Esophagus squamous epithelium (tissue), 4 donors: ENCODE measurements around the gene ENOSF1.

Source experiments
- POLR2A ChIP-seq, 4 donors: fragments of 450-650 bp; IDR thresholded peaks; one replicate each; pipeline ENCODE4 v1.6.1; 2017; ENCODE audit warnings: antibody characterized with exemption in 4 of 4, mild to moderate bottlenecking in 4 of 4, moderate library complexity in 3 of 4
- TF ChIP-seq, protein P1 (sequence below), 6 experiments: fragments of 450-650 bp in 4 of 6; fragments of 200-600 bp in 2 of 6; sonication (generic) in 2 of 6; IDR thresholded peaks; one replicate each; pipeline ENCODE4 v1.5.1; 2016 to 2019; ENCODE audit warnings: antibody characterized with exemption in 6 of 6, mild to moderate bottlenecking in 4 of 6, moderate library complexity in 4 of 6

DNA sequence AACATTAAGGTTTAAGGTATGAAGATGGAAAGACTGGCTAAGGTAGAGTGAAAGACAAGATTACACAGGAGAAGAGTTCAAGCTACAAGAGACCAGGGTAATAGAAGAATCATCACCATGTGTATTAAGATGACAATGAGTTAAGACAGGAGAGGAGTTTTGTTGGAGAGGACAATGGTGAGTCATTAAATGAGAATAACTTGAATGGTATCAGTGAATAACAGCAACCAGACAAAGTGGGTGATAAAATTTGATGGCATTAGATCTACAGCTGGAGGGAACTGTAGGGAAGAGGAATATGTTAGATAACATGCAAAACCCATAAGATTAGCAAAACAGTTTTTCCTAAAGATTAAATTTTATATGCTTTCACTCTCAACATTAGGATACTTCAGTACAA is 18.8 kb upstream of the ENOSF1 start:
- TF ChIP-seq, protein P1, sequence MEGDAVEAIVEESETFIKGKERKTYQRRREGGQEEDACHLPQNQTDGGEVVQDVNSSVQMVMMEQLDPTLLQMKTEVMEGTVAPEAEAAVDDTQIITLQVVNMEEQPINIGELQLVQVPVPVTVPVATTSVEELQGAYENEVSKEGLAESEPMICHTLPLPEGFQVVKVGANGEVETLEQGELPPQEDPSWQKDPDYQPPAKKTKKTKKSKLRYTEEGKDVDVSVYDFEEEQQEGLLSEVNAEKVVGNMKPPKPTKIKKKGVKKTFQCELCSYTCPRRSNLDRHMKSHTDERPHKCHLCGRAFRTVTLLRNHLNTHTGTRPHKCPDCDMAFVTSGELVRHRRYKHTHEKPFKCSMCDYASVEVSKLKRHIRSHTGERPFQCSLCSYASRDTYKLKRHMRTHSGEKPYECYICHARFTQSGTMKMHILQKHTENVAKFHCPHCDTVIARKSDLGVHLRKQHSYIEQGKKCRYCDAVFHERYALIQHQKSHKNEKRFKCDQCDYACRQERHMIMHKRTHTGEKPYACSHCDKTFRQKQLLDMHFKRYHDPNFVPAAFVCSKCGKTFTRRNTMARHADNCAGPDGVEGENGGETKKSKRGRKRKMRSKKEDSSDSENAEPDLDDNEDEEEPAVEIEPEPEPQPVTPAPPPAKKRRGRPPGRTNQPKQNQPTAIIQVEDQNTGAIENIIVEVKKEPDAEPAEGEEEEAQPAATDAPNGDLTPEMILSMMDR (IDR thresholded peaks at IDR 0.05) = no peak
- no peak for TF ChIP-seq POLR2A (IDR thresholded peaks at IDR 0.05)
